Fibroblast of lung (primary cell): ENCODE data around the gene PSMG4. TPM values are rescaled to one million over a fixed set of nuclear protein-coding genes. Genes with fewer than 3 reads are reported as not detected.

Source experiments
- DNase-seq, 2 donors: peaks; one replicate each; pipeline versions ENCODE4 v3.0.0 to v3.0.0-alpha.2; 2010; ENCODE audit warnings: low read depth in 2 of 2
- H2AFZ ChIP-seq: 2 replicates; pipeline ENCODE4 v1.5.1; 2012; ENCODE audit warnings: low read length, control low read depth, inconsistent platforms
- H3K27ac ChIP-seq: 2 replicates; pipeline ENCODE4 v1.5.1; 2011; ENCODE audit warnings: low read length, control low read depth; ENCODE audit not compliant: insufficient read depth
- H3K27me3 ChIP-seq: 2 replicates; pipeline ENCODE4 v1.5.1; 2011; ENCODE audit warnings: mild to moderate bottlenecking, low read length; ENCODE audit not compliant: control insufficient read depth, insufficient read depth
- H3K36me3 ChIP-seq: 2 replicates; pipeline ENCODE4 v1.5.1; 2011; ENCODE audit warnings: low read length; ENCODE audit not compliant: control insufficient read depth, insufficient read depth
- H3K4me1 ChIP-seq: 2 replicates; pipeline ENCODE4 v1.5.1; 2011; ENCODE audit warnings: low read length; ENCODE audit not compliant: control insufficient read depth, insufficient read depth; ENCODE audit errors: extremely low read depth
- H3K4me2 ChIP-seq: 2 replicates; pipeline ENCODE4 v1.5.1; 2011; ENCODE audit warnings: low read length, control low read depth; ENCODE audit not compliant: insufficient read depth; ENCODE audit errors: extremely low read depth
- H3K4me3 ChIP-seq, 4 experiments: fragments of 200-600 bp in 1 of 4; sonication (generic) in 1 of 4; replicated peaks in 1 of 4; 2 replicates each; pipeline ENCODE4 v1.5.1; 2011 to 2016; ENCODE audit warnings: low read length in 4 of 4, low read depth in 3 of 4, mild to moderate bottlenecking in 3 of 4, control low read depth in 2 of 4, inconsistent platforms in 1 of 4, mixed read lengths in 1 of 4; ENCODE audit not compliant: insufficient read depth in 1 of 4; ENCODE audit errors: control extremely low read depth in 1 of 4
- H3K79me2 ChIP-seq: 2 replicates; pipeline ENCODE4 v1.5.1; 2012; ENCODE audit warnings: mild to moderate bottlenecking, low read length, inconsistent platforms; ENCODE audit not compliant: control insufficient read depth, insufficient read depth
- H3K9ac ChIP-seq: 2 replicates; pipeline ENCODE4 v1.5.1; 2011; ENCODE audit warnings: mild to moderate bottlenecking, low read length, control low read depth; ENCODE audit not compliant: insufficient read depth
- H3K9me3 ChIP-seq: 2 replicates; pipeline ENCODE4 v1.5.1; 2012; ENCODE audit warnings: low read depth, low read length; ENCODE audit not compliant: control insufficient read depth, insufficient read depth
- H4K20me1 ChIP-seq: 2 replicates; pipeline ENCODE4 v1.5.1; 2011; ENCODE audit warnings: low read length; ENCODE audit not compliant: control insufficient read depth, insufficient read depth; ENCODE audit errors: extremely low read depth
- CTCF ChIP-seq, 2 donors: IDR thresholded peaks in 1 of 2; conservative IDR thresholded peaks in 1 of 2; 1 replicate in 1 of 2; 2 replicates in 1 of 2; pipeline ENCODE4 v1.5.1; 2011 to 2012; ENCODE audit warnings: low read length in 2 of 2, control low read depth in 1 of 2, inconsistent platforms in 1 of 2, low read depth in 1 of 2, mild to moderate bottlenecking in 1 of 2
- EZH2 ChIP-seq: IDR thresholded peaks from 2 replicates; pipeline ENCODE4 v1.5.1; 2012; ENCODE audit warnings: low read length, control low read depth, mild to moderate bottlenecking; ENCODE audit errors: missing control alignments
- polyA plus RNA-seq, 2 donors: library from polyadenylated mRNA; depleted of rRNA in 1 of 2; stranded (reverse) in 1 of 2; unstranded in 1 of 2; fragments of >200 nt; gene quantifications; 2 replicates each; pipeline ENCODE4 v1.2.1, GENCODE V29; 2011 to 2012; ENCODE audit warnings: missing spikeins in 1 of 2
- total RNA-seq: library from RNA; depleted of rRNA; stranded (reverse); fragments of >200 nt; gene quantifications from 2 replicates; pipeline ENCODE4 v1.2.1, GENCODE V29; 2014

The PSMG4 gene
- total and polyA plus RNA-seq, 2 donors (not counting 1 experiment from before 2014, with no cell fraction given) = 12.5 to 34.2 TPM

GRCh38 chr6:3296078-3296477, 37.3 kb downstream of the PSMG4 start:
- H4K20me1 ChIP-seq = no peaks in the 10 kb centered on the region
- H3K79me2 ChIP-seq = no peaks in the 10 kb centered on the region

GRCh38 chr6:3296537-3296936, 37.8 kb downstream of the PSMG4 start:
- no peak overlapping the region for H3K4me3 ChIP-seq
- no peak overlapping the region for H3K4me2 ChIP-seq
- no peak overlapping the region for H3K27ac ChIP-seq
- H3K4me1 ChIP-seq = no peaks in the 10 kb centered on the region
- H3K27me3 ChIP-seq = peaks cover 6% of the 10 kb centered on the region
- TF ChIP-seq CTCF (conservative IDR thresholded peaks at IDR 0.05 in 1 of 2, IDR thresholded peaks at IDR 0.05 in 1 of 2; ENCODE audit: low read depth in 1 of 2, low read length in 2 of 2) (no peak), EZH2 (no peak)
- no peaks in the 10 kb centered on the region for H3K9me3 ChIP-seq
- no peaks in the 10 kb centered on the region for H4K20me1 ChIP-seq
- H3K36me3 ChIP-seq = no peaks in the 10 kb centered on the region
- no peak overlapping the region for H3K9ac ChIP-seq
- H3K79me2 ChIP-seq = no peaks in the 10 kb centered on the region
- no peak for DNase-seq
- no peak overlapping the region for H2AFZ ChIP-seq

More at GRCh38 chr6:3296078-3296477, 37.3 kb downstream of the PSMG4 start:
- Histone ChIP-seq H3K9ac (no peak overlapping the region), H3K4me2 (no peak overlapping the region), H3K9me3 (no peaks in the 10 kb centered on the region), H3K27me3 (peaks cover 6% of the 10 kb centered on the region), H3K27ac (no peak overlapping the region), H2AFZ (no peak overlapping the region), H3K4me3 (no peak overlapping the region), H3K4me1 (no peaks in the 10 kb centered on the region), H3K36me3 (no peaks in the 10 kb centered on the region)
- TF ChIP-seq EZH2 (no peak), CTCF (conservative IDR thresholded peaks at IDR 0.05 in 1 of 2, IDR thresholded peaks at IDR 0.05 in 1 of 2; ENCODE audit: low read depth in 1 of 2, low read length in 2 of 2) (no peak)
- no peak for DNase-seq

- no peak overlapping the region for H3K27ac ChIP-seq
- H3K9ac ChIP-seq = no peak overlapping the region
- H3K27me3 ChIP-seq = peaks cover 6% of the 10 kb centered on the region
- H2AFZ ChIP-seq = no peak overlapping the region
- H3K9me3 ChIP-seq = no peaks in the 10 kb centered on the region
- H3K4me2 ChIP-seq = no peak overlapping the region
- no peaks in the 10 kb centered on the region for H3K4me1 ChIP-seq
- TF ChIP-seq CTCF (conservative IDR thresholded peaks at IDR 0.05 in 1 of 2, IDR thresholded peaks at IDR 0.05 in 1 of 2; ENCODE audit: low read depth in 1 of 2, low read length in 2 of 2) (no peak), EZH2 (no peak)
- no peaks in the 10 kb centered on the region for H3K79me2 ChIP-seq
- H4K20me1 ChIP-seq = no peaks in the 10 kb centered on the region
- DNase-seq = peak in 1 of 2 donors; percentile 9
- no peak overlapping the region for H3K4me3 ChIP-seq
- H3K36me3 ChIP-seq = no peaks in the 10 kb centered on the region
Observed at GRCh38 chr6:3297006-3297405, 38.3 kb downstream of the PSMG4 start.
